HepG2 (cell line): Measurements from ENCODE around the gene FAM89B. TPM values are rescaled to one million over a fixed set of nuclear protein-coding genes. Genes with fewer than 3 reads are reported as not detected.
A peak's percentile ranks its signal among the peaks of the same experiment; 100 is the strongest.

Experiments used
- ARHGAP35 ChIP-seq: sonication (generic); formaldehyde crosslinking; IDR thresholded peaks from 2 replicates; pipeline ENCODE4 v1.9.0; 2022; ENCODE audit warnings: mild to moderate bottlenecking, inconsistent platforms, moderate library complexity, missing genetic modification reagents, borderline replicate concordance
- ATRX ChIP-seq: sonication (generic); formaldehyde crosslinking; IDR thresholded peaks from 2 replicates; pipeline ENCODE4 v1.4.0; 2020; ENCODE audit warnings: missing genetic modification reagents, borderline replicate concordance
- CBX5 ChIP-seq: sonication (generic); formaldehyde crosslinking; IDR thresholded peaks from 2 replicates; pipeline ENCODE4 v1.4.0; 2020; ENCODE audit warnings: missing genetic modification reagents, borderline replicate concordance
- DR1 ChIP-seq: sonication (generic); formaldehyde crosslinking; IDR thresholded peaks from 2 replicates; pipeline ENCODE4 v1.8.0; 2021; ENCODE audit warnings: mild to moderate bottlenecking, missing genetic modification reagents, inconsistent platforms
- FOXK2 ChIP-seq: fragments of 450-650 bp; IDR thresholded peaks from 2 replicates; pipeline ENCODE4 v1.6.1; 2016
- GPN1 ChIP-seq: sonication (generic); formaldehyde crosslinking; IDR thresholded peaks from 2 replicates; pipeline ENCODE4 v1.5.1; 2020; ENCODE audit warnings: missing genetic modification reagents, borderline replicate concordance
- IRF2 ChIP-seq: IDR thresholded peaks from 2 replicates; pipeline ENCODE4 v1.6.1; 2018; ENCODE audit warnings: missing genetic modification reagents, missing compliant biosample characterization
- KAT2B ChIP-seq: fragments of 150-350 bp; IDR thresholded peaks from 2 replicates; pipeline ENCODE4 v1.6.1; 2014; ENCODE audit warnings: low read depth, low read length, borderline replicate concordance
- KDM2A ChIP-seq: sonication (generic); formaldehyde crosslinking; IDR thresholded peaks from 2 replicates; pipeline ENCODE4 v1.4.0; 2020; ENCODE audit warnings: low read depth, missing genetic modification reagents, borderline replicate concordance
- KLF15 ChIP-seq: sonication (generic); formaldehyde crosslinking; IDR thresholded peaks from 2 replicates; pipeline ENCODE4 v1.8.1; 2023; ENCODE audit warnings: borderline replicate concordance, mild to moderate bottlenecking, inconsistent platforms, missing genetic modification reagents, mixed read lengths
- MAF1 ChIP-seq: sonication (generic); formaldehyde crosslinking; IDR thresholded peaks from 2 replicates; pipeline ENCODE4 v1.5.0; 2020; ENCODE audit warnings: missing genetic modification reagents, borderline replicate concordance
- MBD4 ChIP-seq: IDR thresholded peaks from 2 replicates; pipeline ENCODE4 v1.6.1; 2012; ENCODE audit warnings: low read length, inconsistent platforms, borderline replicate concordance
- MLX ChIP-seq: IDR thresholded peaks from 2 replicates; pipeline ENCODE4 v1.6.1; 2016
- NPAS2 ChIP-seq: sonication (generic); formaldehyde crosslinking; IDR thresholded peaks from 2 replicates; pipeline ENCODE4 v1.8.0; 2022; ENCODE audit warnings: mild to moderate bottlenecking, missing genetic modification reagents, borderline replicate concordance
- NR2F1 ChIP-seq, 2 experiments: fragments of 450-650 bp in 1 of 2; formaldehyde crosslinking in 1 of 2; IDR thresholded peaks; 2 replicates each; pipeline versions ENCODE4 v1.5.0 to v1.6.1; 2016 to 2020; ENCODE audit warnings: mild to moderate bottlenecking in 1 of 2, missing compliant biosample characterization in 1 of 2, missing genetic modification reagents in 1 of 2, moderate library complexity in 1 of 2
- U2AF1 ChIP-seq: fragments of 200-400 bp; formaldehyde crosslinking; optimal IDR thresholded peaks from 2 replicates; pipeline ENCODE3; 2017; ENCODE audit warnings: mild to moderate bottlenecking, low read depth, low read length
- ZFY ChIP-seq: sonication (generic); formaldehyde crosslinking; IDR thresholded peaks from 2 replicates; pipeline ENCODE4 v1.4.0; 2020; ENCODE audit warnings: missing genetic modification reagents
- ZNF101 ChIP-seq: sonication (generic); formaldehyde crosslinking; IDR thresholded peaks from 2 replicates; pipeline ENCODE4 v1.4.0; 2020; ENCODE audit warnings: mild to moderate bottlenecking, low read depth, missing genetic modification reagents, borderline replicate concordance
- ZNF138 ChIP-seq: sonication (generic); formaldehyde crosslinking; IDR thresholded peaks from 2 replicates; pipeline ENCODE4 v1.5.0; 2020; ENCODE audit warnings: mild to moderate bottlenecking, low read depth, missing genetic modification reagents
- ZNF20 ChIP-seq: sonication (generic); formaldehyde crosslinking; IDR thresholded peaks from 2 replicates; pipeline ENCODE4 v1.4.0; 2020; ENCODE audit warnings: mild to moderate bottlenecking, moderate library complexity, missing genetic modification reagents
- ZNF3 ChIP-seq: IDR thresholded peaks from 2 replicates; pipeline ENCODE4 v1.7.0; 2017; ENCODE audit warnings: inconsistent platforms
- ZNF660 ChIP-seq: sonication (generic); formaldehyde crosslinking; IDR thresholded peaks from 2 replicates; pipeline ENCODE4 v1.5.1; 2020; ENCODE audit warnings: mild to moderate bottlenecking, low read depth, missing genetic modification reagents, borderline replicate concordance
- ZNF75D ChIP-seq: sonication (generic); formaldehyde crosslinking; IDR thresholded peaks from 2 replicates; pipeline ENCODE4 v1.8.1; 2023; ENCODE audit warnings: missing genetic modification reagents, mild to moderate bottlenecking, borderline replicate concordance
- ZNF761 ChIP-seq: sonication (generic); formaldehyde crosslinking; conservative IDR thresholded peaks from 2 replicates; pipeline ENCODE4 v1.4.0; 2020; ENCODE audit warnings: mild to moderate bottlenecking, missing genetic modification reagents
- polyA plus RNA-seq, 8 experiments: library from polyadenylated mRNA; depleted of rRNA in 3 of 8; stranded (reverse) in 7 of 8; unstranded in 1 of 8; fragments of >200 nt; fragmentation: Illumina TruSeq in 4 of 8; extraction: Trizol in 4 of 8; gene quantifications; 2 replicates each; pipeline versions ENCODE4 v1.2.1 to v1.2.3, GENCODE V29; 2011 to 2016; ENCODE audit warnings: low read depth in 4 of 8, missing spikeins in 1 of 8, mixed read lengths in 1 of 8; ENCODE audit not compliant: insufficient read depth in 1 of 8
- total RNA-seq, 5 experiments: library from RNA; depleted of rRNA; stranded (reverse); fragments of >200 nt; fragmentation: Illumina TruSeq; extraction: Trizol; gene quantifications; 2 replicates each; pipeline ENCODE4 v1.2.3, GENCODE V29; 2016; ENCODE audit warnings: low read depth in 1 of 5
- TF ChIP-seq, protein P1 (sequence below): sonication (generic); formaldehyde crosslinking; IDR thresholded peaks from 2 replicates; pipeline ENCODE4 v1.5.1; 2020; ENCODE audit warnings: mild to moderate bottlenecking, missing genetic modification reagents, borderline replicate concordance
- TF ChIP-seq, protein P2 (sequence below): sonication (generic); formaldehyde crosslinking; IDR thresholded peaks from 2 replicates; pipeline ENCODE4 v1.5.1; 2020; ENCODE audit warnings: missing genetic modification reagents, mild to moderate bottlenecking, borderline replicate concordance
- TF ChIP-seq, protein P3 (sequence below): sonication (generic); formaldehyde crosslinking; conservative IDR thresholded peaks from 2 replicates; pipeline ENCODE4 v1.4.0; 2020; ENCODE audit warnings: missing genetic modification reagents

The FAM89B gene
- total and polyA plus RNA-seq, 2 of the 13 experiments (the other 11 are each of a cell fraction or from before 2014, with no cell fraction given), result 5.7 to 8.0 TPM

GRCh38 chr11:65616575-65617001 is 44.2 kb downstream of the FAM89B start (continued):
- TF ChIP-seq, protein P1, sequence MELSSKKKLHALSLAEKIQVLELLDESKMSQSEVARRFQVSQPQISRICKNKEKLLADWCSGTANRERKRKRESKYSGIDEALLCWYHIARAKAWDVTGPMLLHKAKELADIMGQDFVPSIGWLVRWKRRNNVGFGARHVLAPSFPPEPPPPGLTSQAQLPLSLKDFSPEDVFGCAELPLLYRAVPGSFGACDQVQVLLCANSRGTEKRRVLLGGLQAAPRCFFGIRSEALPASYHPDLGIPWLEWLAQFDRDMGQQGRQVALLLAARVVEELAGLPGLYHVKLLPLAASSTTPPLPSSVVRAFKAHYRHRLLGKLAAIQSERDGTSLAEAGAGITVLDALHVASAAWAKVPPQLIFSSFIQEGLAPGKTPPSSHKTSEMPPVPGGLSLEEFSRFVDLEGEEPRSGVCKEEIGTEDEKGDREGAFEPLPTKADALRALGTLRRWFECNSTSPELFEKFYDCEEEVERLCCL (CRISPR knock-in tag), result no peak
- TF ChIP-seq ZNF3 (CRISPR knock-in tag), result no peak
- TF ChIP-seq FOXK2, result no peak; the same call in 1 of the 2 replicates
- 0 out of 2 replicates have a peak, but pooled peaks have one; percentile 15 for TF ChIP-seq IRF2
- TF ChIP-seq ZNF75D (CRISPR knock-in tag), result no peak
- TF ChIP-seq ZNF761 (CRISPR knock-in tag), result no peak
- no peak for TF ChIP-seq GPN1
- TF ChIP-seq ARHGAP35 (CRISPR knock-in tag), result no peak
- TF ChIP-seq ZNF20, result no peak
- no peak for TF ChIP-seq NPAS2
- TF ChIP-seq KDM2A (CRISPR knock-in tag), result no peak
- TF ChIP-seq NR2F1 (CRISPR knock-in tag; IDR thresholded peaks at IDR 0.05), result no peak
- no peak for TF ChIP-seq ZNF138 (CRISPR knock-in tag)
- no peak for TF ChIP-seq MAF1 (CRISPR knock-in tag)
- no peak for TF ChIP-seq MBD4
- no peak for TF ChIP-seq U2AF1
- TF ChIP-seq ZNF101 (CRISPR knock-in tag), result no peak
- TF ChIP-seq ZFY (CRISPR knock-in tag), result no peak
- TF ChIP-seq ZNF660, result no peak
- TF ChIP-seq, protein P2, sequence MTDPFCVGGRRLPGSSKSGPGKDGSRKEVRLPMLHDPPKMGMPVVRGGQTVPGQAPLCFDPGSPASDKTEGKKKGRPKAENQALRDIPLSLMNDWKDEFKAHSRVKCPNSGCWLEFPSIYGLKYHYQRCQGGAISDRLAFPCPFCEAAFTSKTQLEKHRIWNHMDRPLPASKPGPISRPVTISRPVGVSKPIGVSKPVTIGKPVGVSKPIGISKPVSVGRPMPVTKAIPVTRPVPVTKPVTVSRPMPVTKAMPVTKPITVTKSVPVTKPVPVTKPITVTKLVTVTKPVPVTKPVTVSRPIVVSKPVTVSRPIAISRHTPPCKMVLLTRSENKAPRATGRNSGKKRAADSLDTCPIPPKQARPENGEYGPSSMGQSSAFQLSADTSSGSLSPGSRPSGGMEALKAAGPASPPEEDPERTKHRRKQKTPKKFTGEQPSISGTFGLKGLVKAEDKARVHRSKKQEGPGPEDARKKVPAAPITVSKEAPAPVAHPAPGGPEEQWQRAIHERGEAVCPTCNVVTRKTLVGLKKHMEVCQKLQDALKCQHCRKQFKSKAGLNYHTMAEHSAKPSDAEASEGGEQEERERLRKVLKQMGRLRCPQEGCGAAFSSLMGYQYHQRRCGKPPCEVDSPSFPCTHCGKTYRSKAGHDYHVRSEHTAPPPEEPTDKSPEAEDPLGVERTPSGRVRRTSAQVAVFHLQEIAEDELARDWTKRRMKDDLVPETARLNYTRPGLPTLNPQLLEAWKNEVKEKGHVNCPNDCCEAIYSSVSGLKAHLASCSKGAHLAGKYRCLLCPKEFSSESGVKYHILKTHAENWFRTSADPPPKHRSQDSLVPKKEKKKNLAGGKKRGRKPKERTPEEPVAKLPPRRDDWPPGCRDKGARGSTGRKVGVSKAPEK (CRISPR knock-in tag), result no peak
- TF ChIP-seq CBX5 (CRISPR knock-in tag), result no peak; the same call in 1 of the 2 replicates
- TF ChIP-seq KLF15, result no peak
- TF ChIP-seq DR1 (CRISPR knock-in tag), result no peak
- 0 out of 2 replicates have a peak, but pooled peaks have one; percentile 23 for TF ChIP-seq MLX
- TF ChIP-seq, protein P3, sequence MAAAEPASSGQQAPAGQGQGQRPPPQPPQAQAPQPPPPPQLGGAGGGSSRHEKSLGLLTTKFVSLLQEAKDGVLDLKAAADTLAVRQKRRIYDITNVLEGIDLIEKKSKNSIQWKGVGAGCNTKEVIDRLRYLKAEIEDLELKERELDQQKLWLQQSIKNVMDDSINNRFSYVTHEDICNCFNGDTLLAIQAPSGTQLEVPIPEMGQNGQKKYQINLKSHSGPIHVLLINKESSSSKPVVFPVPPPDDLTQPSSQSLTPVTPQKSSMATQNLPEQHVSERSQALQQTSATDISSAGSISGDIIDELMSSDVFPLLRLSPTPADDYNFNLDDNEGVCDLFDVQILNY (CRISPR knock-in tag), result no peak
- TF ChIP-seq ATRX (CRISPR knock-in tag), result no peak
- TF ChIP-seq KAT2B, result no peak
